A673 (cell line): Measurements from ENCODE around the gene TLX1.

Experiments
- CTCF ChIP-seq: fragments of 300-800, 200-600 bp; sonication (generic); conservative IDR thresholded peaks from 2 replicates; pipeline ENCODE4 v1.5.1; 2017; ENCODE audit warnings: low read depth, mild to moderate bottlenecking, antibody characterized with exemption, low read length, moderate library complexity, mixed read lengths
- EZH2 ChIP-seq: fragments of 200-600 bp; sonication (generic); IDR thresholded peaks from 2 replicates; pipeline ENCODE4 v1.6.1; 2017; ENCODE audit warnings: borderline replicate concordance, low read depth, mild to moderate bottlenecking, mixed read lengths, antibody characterized with exemption, low read length; ENCODE audit not compliant: poor library complexity, severe bottlenecking

DNA sequence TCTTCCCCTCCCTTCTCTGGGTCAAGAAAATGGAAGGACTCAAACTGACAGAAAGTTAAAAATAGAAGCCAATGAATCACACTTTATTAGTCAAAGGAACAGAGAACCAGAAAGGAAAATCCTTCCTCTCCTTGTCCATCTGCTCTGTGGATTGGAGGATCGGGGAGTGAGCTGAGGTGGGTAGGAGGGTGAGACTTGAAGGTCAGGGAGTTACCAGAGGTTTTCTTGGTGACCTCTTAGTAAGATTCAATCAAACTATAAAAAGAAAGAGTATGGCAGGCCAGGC is 12.2 kb downstream of the TLX1 start:
- no peak for TF ChIP-seq CTCF
- no peak for TF ChIP-seq EZH2
